Measurements from ENCODE around the gene ZDHHC11B.
"Not testable (repeated sequence)": the region's sequence is repeated elsewhere in the genome, so short reads cannot be mapped to it uniquely, and the experiment has no call there.

Gene ZDHHC11B

DNA sequence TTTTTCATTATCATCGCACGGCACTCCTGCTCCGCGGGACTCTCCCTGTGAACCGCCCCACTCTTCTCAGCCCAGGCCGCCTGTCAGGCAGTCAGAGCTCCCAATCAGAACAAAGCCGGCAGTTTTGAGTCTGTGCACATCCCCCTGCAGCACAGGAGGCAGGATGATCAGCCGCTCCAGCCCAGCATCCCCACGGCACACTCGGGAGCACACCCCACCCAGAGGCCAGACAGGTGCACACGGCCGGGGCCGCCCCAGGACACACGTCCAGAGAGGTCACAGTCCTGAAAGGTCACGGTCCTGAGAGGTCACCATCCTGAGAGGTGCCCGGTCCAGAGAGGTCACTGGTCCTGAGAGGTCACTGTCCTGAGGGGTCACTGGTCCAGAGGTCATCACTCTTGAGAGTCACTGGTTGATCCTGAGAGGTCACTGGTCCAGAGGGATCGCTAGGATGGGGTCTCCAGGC lies 99.7 kb downstream of the ZDHHC11B start:
- no peak for DNase-seq (ENCODE audit: low spot score)
- in situ Hi-C loops (cut with MboI; ENCODE audit: low pct_unique_long_range_greater_than_20kb, low sequenced_read_pairs, unreplicated experiment): loop anchor here (10.0 kb wide), 1 partner anchor 90 kb away; no protein-coding TSS in a partner anchor
- TF ChIP-seq, protein P1, sequence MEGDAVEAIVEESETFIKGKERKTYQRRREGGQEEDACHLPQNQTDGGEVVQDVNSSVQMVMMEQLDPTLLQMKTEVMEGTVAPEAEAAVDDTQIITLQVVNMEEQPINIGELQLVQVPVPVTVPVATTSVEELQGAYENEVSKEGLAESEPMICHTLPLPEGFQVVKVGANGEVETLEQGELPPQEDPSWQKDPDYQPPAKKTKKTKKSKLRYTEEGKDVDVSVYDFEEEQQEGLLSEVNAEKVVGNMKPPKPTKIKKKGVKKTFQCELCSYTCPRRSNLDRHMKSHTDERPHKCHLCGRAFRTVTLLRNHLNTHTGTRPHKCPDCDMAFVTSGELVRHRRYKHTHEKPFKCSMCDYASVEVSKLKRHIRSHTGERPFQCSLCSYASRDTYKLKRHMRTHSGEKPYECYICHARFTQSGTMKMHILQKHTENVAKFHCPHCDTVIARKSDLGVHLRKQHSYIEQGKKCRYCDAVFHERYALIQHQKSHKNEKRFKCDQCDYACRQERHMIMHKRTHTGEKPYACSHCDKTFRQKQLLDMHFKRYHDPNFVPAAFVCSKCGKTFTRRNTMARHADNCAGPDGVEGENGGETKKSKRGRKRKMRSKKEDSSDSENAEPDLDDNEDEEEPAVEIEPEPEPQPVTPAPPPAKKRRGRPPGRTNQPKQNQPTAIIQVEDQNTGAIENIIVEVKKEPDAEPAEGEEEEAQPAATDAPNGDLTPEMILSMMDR (IDR thresholded peaks at IDR 0.05; ENCODE audit: extremely low read depth, insufficient read depth, missing control alignments): no peak

DNA sequence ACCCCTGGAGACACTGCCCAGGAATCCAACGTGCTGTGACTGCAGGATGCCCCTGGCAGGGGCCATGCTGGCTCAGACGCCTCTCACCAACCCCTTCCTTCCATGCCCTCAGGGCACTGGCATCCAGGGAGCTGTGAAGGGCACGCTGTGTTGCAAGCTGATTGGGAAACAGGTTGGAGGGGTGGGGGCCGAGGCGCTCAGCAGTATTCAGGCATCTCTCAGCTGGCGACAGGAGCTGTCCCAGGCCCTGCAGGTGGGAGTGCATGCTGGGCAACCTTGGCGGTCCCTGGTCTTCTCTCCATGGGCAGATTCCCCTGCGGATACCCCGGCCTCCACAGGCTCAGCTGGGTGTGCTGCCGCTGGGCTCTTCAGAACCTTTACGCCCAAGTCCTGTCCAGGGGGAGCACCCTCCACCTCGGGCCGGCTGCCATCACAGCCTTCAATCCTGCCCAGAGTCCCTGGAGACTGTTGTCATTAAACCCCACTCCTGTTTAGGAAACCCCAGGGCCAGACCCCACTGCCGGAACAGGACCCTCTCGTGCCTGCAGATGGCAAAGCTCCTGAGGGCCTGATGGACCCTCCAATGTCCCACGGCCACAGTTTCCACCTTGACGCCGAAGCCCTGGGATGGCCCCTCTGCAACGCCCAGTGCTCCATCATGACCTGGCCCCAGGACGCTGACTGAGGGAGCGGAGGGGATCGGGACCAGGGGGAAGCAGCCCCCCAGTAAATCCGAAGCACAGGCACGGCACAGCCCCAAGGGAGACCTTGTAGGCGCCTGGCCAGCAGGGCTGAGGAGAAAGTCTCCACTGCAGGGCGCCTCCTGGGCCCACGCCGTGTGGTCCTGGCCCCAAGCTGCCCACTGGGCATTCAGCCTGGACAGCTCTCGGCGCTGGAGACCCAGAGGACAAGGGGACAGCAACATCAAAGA lies 100.7 kb downstream of the ZDHHC11B start:
- TF ChIP-seq, protein P1 (IDR thresholded peaks at IDR 0.05; ENCODE audit: extremely low read depth, insufficient read depth, missing control alignments): no peak
- in situ Hi-C loops (cut with MboI; ENCODE audit: low pct_unique_long_range_greater_than_20kb, low sequenced_read_pairs, unreplicated experiment): loop anchor here (10.0 kb wide), 1 partner anchor 91 kb away; no protein-coding TSS in a partner anchor
- no peak for DNase-seq (ENCODE audit: low spot score)

DNA sequence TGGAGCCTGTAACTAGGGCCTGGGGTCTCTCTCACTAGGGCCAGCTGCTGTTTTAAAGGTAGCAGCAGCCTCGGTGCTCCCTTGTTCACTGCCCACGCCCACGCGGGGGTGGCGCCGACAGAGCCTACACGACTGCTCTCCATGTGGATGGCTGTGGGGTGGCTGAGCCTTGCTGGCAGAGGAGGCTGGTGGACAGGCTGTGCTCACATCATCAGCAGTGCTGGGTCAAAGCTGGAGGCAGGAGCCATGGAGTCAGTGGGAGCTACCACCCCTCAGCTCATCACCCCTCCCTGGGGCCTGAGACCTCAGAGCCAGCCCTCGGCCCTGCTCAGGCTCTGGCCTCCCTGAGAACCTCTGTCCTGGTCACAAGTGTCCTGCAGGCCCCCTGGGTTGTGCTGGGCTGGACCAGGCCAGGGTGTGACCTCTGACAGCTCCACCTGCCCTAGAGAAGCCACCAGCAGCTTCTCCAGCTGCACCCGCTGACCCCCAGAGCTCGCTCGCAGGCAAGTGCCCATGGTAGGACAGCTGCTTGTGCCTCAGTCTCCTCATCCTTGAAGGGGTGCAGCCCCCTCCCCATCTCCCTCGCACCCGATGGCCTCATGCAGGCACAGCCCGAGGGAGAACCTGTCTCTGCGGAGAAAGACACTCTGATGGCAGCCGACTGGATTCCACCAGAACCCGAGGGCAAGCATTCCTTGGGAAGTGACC lies 101.7 kb downstream of the ZDHHC11B start:
- in situ Hi-C loops (cut with MboI; ENCODE audit: low pct_unique_long_range_greater_than_20kb, low sequenced_read_pairs, unreplicated experiment): loop anchor here (10.0 kb wide), 1 partner anchor 92 kb away; no protein-coding TSS in a partner anchor
- DNase-seq (ENCODE audit: low spot score): not testable (repeated sequence)

DNA sequence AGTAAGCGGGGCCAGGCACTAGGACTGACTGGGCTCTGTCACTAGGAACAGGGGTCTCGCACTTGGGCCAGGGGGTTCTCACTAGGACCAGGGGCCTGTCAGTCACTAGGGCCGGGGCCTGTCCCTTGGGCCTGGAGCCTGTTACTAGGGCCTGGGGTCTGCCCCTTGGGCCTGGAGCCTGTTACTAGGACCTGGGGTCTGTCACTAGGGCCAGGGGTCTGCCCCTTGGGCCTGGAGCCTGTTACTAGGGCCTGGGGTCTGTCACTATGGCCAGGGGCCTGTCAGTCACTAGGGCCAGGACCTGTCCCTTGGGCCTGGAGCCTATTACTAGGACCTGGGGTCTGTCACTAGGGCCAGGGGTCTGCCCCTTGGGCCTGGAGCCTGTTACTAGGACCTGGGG lies 102.3 kb downstream of the ZDHHC11B start:
- in situ Hi-C loops (cut with MboI; ENCODE audit: low pct_unique_long_range_greater_than_20kb, low sequenced_read_pairs, unreplicated experiment): loop anchor here (10.0 kb wide), 1 partner anchor 93 kb away; no protein-coding TSS in a partner anchor
- not testable (repeated sequence) for DNase-seq (ENCODE audit: low spot score)

DNA sequence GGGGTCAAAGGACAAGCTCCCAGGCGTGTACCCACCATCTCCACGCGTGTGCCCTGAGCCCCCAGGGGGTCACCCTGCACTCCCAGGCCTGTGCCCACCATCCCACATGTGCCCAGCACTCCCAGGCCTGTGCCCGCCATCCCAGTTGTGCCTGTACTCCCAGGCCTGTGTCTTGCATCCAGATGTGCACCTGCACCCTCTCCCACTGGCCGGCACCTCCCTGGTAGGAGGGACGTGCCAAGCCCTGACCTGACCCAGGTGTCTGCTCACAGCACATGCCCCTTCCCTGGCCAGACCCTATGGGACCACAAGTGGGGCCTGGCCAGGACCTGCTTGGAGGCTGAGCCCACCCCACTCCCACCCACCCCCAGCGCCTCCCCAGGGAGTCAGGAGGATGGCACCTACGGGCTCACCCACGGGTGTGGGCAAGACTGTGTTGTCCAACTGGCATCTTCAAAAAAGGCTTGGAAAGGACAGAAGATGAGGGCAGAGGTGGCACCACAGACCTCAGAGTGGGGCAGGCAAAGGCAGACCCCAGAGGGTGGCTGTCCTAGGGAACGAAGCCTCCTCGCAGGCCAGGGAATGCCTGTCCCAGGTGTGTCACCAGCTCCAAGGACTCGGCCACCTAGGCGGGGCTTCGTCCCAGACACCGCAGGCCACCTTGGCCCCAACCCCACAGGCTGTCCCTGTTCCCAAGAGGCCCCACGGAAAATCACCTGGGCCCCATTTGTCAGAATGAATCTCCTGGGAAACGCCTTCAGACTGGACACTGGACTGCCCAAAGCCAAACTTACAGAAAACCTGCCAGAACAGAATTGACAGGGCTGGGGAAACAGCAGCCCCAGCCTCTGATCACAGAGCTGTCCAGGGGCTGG lies 103.0 kb downstream of the ZDHHC11B start:
- not testable (repeated sequence) for DNase-seq (ENCODE audit: low spot score)
- in situ Hi-C loops (cut with MboI; ENCODE audit: low pct_unique_long_range_greater_than_20kb, low sequenced_read_pairs, unreplicated experiment): loop anchor here (10.0 kb wide), 1 partner anchor 93 kb away; no protein-coding TSS in a partner anchor

DNA sequence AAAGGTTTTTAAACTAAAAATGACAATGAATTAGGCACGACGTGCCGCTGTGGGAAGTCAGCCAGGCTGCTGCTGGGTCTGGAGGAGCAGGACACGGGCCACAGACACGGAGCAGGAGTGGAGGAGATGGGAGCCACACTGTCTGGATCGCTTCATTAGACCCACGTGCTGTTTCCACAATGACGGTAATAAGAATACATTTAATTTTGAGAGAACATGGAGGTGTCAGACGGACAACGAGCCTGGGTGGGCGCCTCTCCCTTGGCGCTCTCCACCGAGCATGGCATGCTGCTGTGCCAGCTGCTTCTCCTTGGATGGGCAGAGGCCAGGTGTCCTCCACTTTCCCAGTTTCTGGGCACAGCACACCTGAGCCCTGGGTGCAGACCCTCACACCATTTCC lies 103.7 kb downstream of the ZDHHC11B start:
- in situ Hi-C loops (cut with MboI; ENCODE audit: low pct_unique_long_range_greater_than_20kb, low sequenced_read_pairs, unreplicated experiment): loop anchor here (10.0 kb wide), 1 partner anchor 94 kb away; no protein-coding TSS in a partner anchor
- DNase-seq (ENCODE audit: low spot score): not testable (repeated sequence)

DNA sequence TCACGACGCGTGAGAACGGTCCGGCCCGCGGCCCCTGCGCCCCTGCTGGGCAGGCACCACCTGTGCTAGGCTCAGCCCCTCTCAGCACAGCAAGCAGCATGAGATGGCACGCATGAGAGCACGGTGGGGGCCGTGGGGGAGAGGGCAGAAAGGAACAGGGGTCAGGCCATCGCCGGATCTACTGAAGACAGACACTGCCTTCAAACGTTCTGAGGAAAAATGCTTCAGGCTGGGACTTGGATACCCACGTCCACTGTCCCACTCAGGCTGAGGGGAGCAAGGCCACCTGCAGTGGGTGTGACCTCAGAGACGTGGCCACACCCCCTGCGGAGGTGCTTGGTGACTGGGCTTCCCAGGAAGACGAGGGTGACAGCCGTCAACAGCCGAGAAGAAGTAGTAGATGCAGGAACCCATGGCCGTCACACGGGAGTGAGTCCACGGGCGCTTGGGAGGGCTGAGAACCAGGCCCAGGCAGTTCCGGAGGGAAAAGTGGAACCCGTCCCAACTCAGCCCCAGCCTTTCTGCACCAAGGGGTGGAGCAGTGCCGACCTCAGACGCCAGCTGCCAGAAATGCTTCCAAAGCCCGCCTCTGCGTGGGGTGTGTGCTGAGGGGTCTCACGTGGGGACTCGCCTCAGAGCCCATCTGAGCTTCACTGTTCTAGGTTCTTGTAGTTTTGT lies 104.3 kb downstream of the ZDHHC11B start:
- DNase-seq (ENCODE audit: low spot score): not testable (repeated sequence)
- in situ Hi-C loops (cut with MboI; ENCODE audit: low pct_unique_long_range_greater_than_20kb, low sequenced_read_pairs, unreplicated experiment): loop anchor here (10.0 kb wide), 1 partner anchor 95 kb away; no protein-coding TSS in a partner anchor

DNA sequence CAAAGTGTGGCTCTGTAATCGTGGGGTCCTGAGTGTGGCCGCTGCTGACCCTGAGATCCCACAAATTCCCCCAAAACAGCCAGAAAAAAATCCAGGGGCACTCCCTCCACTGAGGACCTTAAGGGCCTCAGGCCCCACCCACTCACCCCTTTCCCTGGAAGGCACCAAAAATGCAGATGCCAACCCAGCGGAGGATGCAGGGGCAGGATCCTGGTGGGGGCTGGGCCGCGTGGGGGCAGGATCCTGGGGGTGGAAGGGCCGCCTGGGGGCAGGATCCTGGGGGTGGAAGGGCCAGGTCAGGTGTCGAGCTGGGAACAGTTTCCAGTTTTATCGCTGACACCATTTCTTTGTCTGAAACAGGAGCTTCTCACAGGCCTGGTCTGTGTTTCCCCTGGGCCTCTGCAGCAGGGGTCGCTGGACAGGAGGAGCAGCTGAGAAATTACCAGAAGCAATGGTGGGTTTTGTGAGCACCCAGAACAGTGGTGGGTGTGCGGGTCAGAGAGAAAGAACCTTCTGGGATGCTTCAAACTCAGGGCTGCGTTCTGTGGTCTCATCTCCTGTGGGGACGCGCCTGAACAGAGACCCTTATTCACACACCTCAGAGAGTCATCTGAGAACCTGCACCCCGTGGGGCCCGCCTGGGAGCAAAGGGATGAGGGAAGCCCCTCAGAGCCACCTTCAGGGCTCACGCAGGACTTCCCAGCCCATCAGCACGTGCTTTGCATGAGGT lies 105.2 kb downstream of the ZDHHC11B start:
- in situ Hi-C loops (cut with MboI; ENCODE audit: low pct_unique_long_range_greater_than_20kb, low sequenced_read_pairs, unreplicated experiment); DNase-seq (ENCODE audit: low spot score): not testable (repeated sequence)

DNA sequence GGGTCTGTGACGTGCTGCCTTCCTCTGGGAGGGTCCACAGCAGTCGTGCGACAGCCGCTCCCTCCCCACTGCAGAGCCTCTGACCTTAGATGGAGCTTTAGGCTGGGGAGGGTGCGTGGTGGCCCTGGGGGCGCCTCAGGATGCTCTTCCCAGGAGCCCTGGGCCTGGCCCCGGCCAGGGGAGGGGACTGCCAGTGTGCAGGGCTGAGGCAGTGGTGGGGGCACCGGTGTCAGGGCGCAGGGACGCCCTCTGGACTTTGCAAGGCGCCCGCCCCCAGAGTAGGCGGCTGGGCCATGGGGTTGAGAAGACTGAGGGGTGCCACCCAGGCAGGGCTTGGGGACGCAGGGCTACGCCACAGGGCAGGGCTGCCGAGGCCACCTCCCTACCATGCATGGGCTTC lies 106.0 kb downstream of the ZDHHC11B start:
- in situ Hi-C loops (cut with MboI; ENCODE audit: low pct_unique_long_range_greater_than_20kb, low sequenced_read_pairs, unreplicated experiment); DNase-seq (ENCODE audit: low spot score): not testable (repeated sequence)
